SK-N-SH (cell line): ENCODE measurements around the gene NUDCD3. TPM values are rescaled to one million over a fixed set of nuclear protein-coding genes. Genes with fewer than 3 reads are reported as not detected.

ENCODE experiments used
- CTCF ChIA-PET: fragments of 300-600, 350-600 bp; formaldehyde crosslinking; extraction: SDS; loops from one replicate; lab custom pipeline; 2021; lab: Yijun Ruan, JAX
- POLR2A ChIA-PET: fragments of 350-600 bp; sonication (Branson Sonifier 250); formaldehyde crosslinking; extraction: SDS; loops from one replicate; lab custom pipeline; 2020; ENCODE audit warnings: antibody characterized with exemption, inconsistent platforms; lab: Yijun Ruan, JAX
- DNase-seq: peaks from one replicate; pipeline ENCODE4 v3.0.0; 2012
- H2AFZ ChIP-seq: fragments of 200-600 bp; sonication (generic); 2 replicates; pipeline ENCODE4 v1.8.1; 2016; ENCODE audit warnings: antibody characterized with exemption, mild to moderate bottlenecking, low read depth
- H3F3A ChIP-seq: fragments of 200-600 bp; sonication (generic); replicated peaks from 2 replicates; pipeline ENCODE3; 2016; ENCODE audit warnings: antibody characterized with exemption, mild to moderate bottlenecking; ENCODE audit not compliant: insufficient read depth
- H3K27ac ChIP-seq, 2 experiments: fragments of 200-500 bp in 1 of 2; fragments of 200-600 bp in 1 of 2; sonication (Bioruptor generic) in 1 of 2; sonication (generic), shearing (Covaris generic) in 1 of 2; 2 replicates each; pipeline versions ENCODE4 v1.5.1 to v1.6.1; 2014 to 2016; ENCODE audit warnings: low read depth in 2 of 2, inconsistent platforms in 1 of 2, low read length in 1 of 2, mild to moderate bottlenecking in 1 of 2, mixed read lengths in 1 of 2
- H3K27me3 ChIP-seq: fragments of 200-600 bp; sonication (generic), shearing (Covaris generic); 2 replicates; pipeline ENCODE4 v1.6.1; 2016; ENCODE audit warnings: mixed run types; ENCODE audit not compliant: insufficient read depth
- H3K36me3 ChIP-seq, 2 experiments: fragments of 200-500 bp in 1 of 2; fragments of 200-600 bp in 1 of 2; sonication (Bioruptor generic) in 1 of 2; sonication (generic) in 1 of 2; replicated peaks in 1 of 2; 2 replicates each; pipeline versions ENCODE3 to v1.5.1; 2014 to 2016; ENCODE audit warnings: low read length in 1 of 2, mild to moderate bottlenecking in 1 of 2; ENCODE audit not compliant: insufficient read depth in 2 of 2, control insufficient read depth in 1 of 2
- H3K4me1 ChIP-seq, 2 experiments: fragments of 200-500 bp in 1 of 2; fragments of 200-600 bp in 1 of 2; sonication (Bioruptor generic) in 1 of 2; sonication (generic), shearing (Covaris generic) in 1 of 2; 2 replicates each; pipeline versions ENCODE4 v1.5.1 to v1.6.1; 2014 to 2016; ENCODE audit warnings: low read depth in 1 of 2, low read length in 1 of 2, mixed run types in 1 of 2; ENCODE audit not compliant: insufficient read depth in 2 of 2, control insufficient read depth in 1 of 2
- H3K4me2 ChIP-seq: fragments of 200-600 bp; sonication (generic), shearing (Covaris generic); 2 replicates; pipeline ENCODE4 v1.6.1; 2017; ENCODE audit warnings: mixed run types
- H3K4me3 ChIP-seq, 2 experiments: fragments of 200-500 bp in 1 of 2; fragments of 200-600 bp in 1 of 2; sonication (Bioruptor generic) in 1 of 2; sonication (generic), shearing (Covaris generic) in 1 of 2; 2 replicates each; pipeline versions ENCODE4 v1.5.1 to v1.8.1; 2014 to 2016; ENCODE audit warnings: low read depth in 2 of 2, inconsistent platforms in 1 of 2, low read length in 1 of 2, mild to moderate bottlenecking in 1 of 2, mixed read lengths in 1 of 2, moderate library complexity in 1 of 2
- H3K79me2 ChIP-seq: fragments of 200-600 bp; sonication (generic); 2 replicates; pipeline ENCODE4 v1.8.1; 2017; ENCODE audit warnings: mild to moderate bottlenecking; ENCODE audit not compliant: insufficient read depth
- H3K9ac ChIP-seq: fragments of 200-600 bp; sonication (generic); 2 replicates; pipeline ENCODE4 v1.6.1; 2017; ENCODE audit warnings: mixed run types
- H3K9me2 ChIP-seq: fragments of 200-600 bp; sonication (generic); 2 replicates; pipeline ENCODE4 v1.6.1; 2017; ENCODE audit warnings: mixed run types
- H3K9me3 ChIP-seq: fragments of 200-600 bp; sonication (generic); 2 replicates; pipeline ENCODE4 v1.6.1; 2017; ENCODE audit warnings: mixed run types, mild to moderate bottlenecking, moderate library complexity
- H4K20me1 ChIP-seq: fragments of 200-600 bp; sonication (generic); 2 replicates; pipeline ENCODE4 v1.6.1; 2017; ENCODE audit warnings: mild to moderate bottlenecking, mixed run types; ENCODE audit not compliant: insufficient read depth
- EZH2phosphoT487 ChIP-seq: fragments of 200-600 bp; sonication (generic); IDR thresholded peaks from 2 replicates; pipeline ENCODE4 v1.6.1; 2017; ENCODE audit warnings: low read depth, mixed run types, mild to moderate bottlenecking, antibody characterized with exemption, moderate library complexity, borderline replicate concordance
- FOSL2 ChIP-seq: IDR thresholded peaks from 2 replicates; pipeline ENCODE4 v1.4.0; 2012; ENCODE audit warnings: low read depth, mild to moderate bottlenecking, moderate library complexity, borderline replicate concordance
- IRF3 ChIP-seq: fragments of 150-350 bp; IDR thresholded peaks from 2 replicates; pipeline ENCODE4 v1.6.1; 2016; ENCODE audit warnings: mild to moderate bottlenecking, low read depth, low read length
- JUND ChIP-seq: IDR thresholded peaks from 2 replicates; pipeline ENCODE4 v1.4.0; 2012
- MXI1 ChIP-seq: IDR thresholded peaks from 2 replicates; pipeline ENCODE4 v1.6.1; 2012; ENCODE audit warnings: mild to moderate bottlenecking, low read depth, low read length, improper control_type of control experiment
- NFIC ChIP-seq: IDR thresholded peaks from 2 replicates; pipeline ENCODE4 v1.4.0; 2012; ENCODE audit warnings: borderline replicate concordance
- PBX3 ChIP-seq: IDR thresholded peaks from 2 replicates; pipeline ENCODE4; 2012
- RAD21 ChIP-seq: IDR thresholded peaks from 2 replicates; pipeline ENCODE4 v1.6.1; 2012; ENCODE audit warnings: mild to moderate bottlenecking, low read length
- SMC3 ChIP-seq: IDR thresholded peaks from 2 replicates; pipeline ENCODE4 v1.6.1; 2012; ENCODE audit warnings: low read depth, low read length, improper control_type of control experiment
- TAF1 ChIP-seq: IDR thresholded peaks from 2 replicates; pipeline ENCODE4 v1.6.1; 2012; ENCODE audit warnings: low read depth, mild to moderate bottlenecking, low read length, moderate library complexity, borderline replicate concordance
- USF2 ChIP-seq: fragments of 150-350 bp; IDR thresholded peaks from 2 replicates; pipeline ENCODE4 v1.6.1; 2017; ENCODE audit warnings: antibody characterized with exemption, low read length, low read depth, borderline replicate concordance
- YY1 ChIP-seq: IDR thresholded peaks from 2 replicates; pipeline ENCODE4 v1.4.0; 2012; ENCODE audit warnings: low read depth, mild to moderate bottlenecking
- ZBTB33 ChIP-seq: IDR thresholded peaks from 2 replicates; pipeline ENCODE4 v1.4.0; 2012; ENCODE audit warnings: low read depth, borderline replicate concordance
- WGBS: methylation state at CpG from one replicate; pipeline ENCODE4 v1.1.6; 2017; ENCODE audit warnings: low lambda C conversion rate; 5-methylcytosine and 5-hydroxymethylcytosine counted together
- polyA plus RNA-seq, 3 experiments: library from polyadenylated mRNA; depleted of rRNA; stranded (reverse); fragments of >200 nt; gene quantifications; 2 replicates each; pipeline ENCODE4 v1.2.3, GENCODE V29; 2012

Gene NUDCD3
- polyA plus RNA-seq, 1 of the 3 experiments (the other 2 are of a cell fraction), result 66.0 TPM

GRCh38 chr7:44395067-44395466, 95.4 kb downstream of the NUDCD3 start:
- H3K9me3 ChIP-seq, result no peaks in the 10 kb centered on the region
- no peaks in the 10 kb centered on the region for H3F3A ChIP-seq
- no peaks in the 10 kb centered on the region for H3K27me3 ChIP-seq
- no peak overlapping the region for H3K27ac ChIP-seq
- POLR2A ChIA-PET, result no interaction called here
- H3K79me2 ChIP-seq, result peaks cover 15% of the 10 kb centered on the region; the same call in 1 of the 2 replicates
- no peak for DNase-seq
- CTCF ChIA-PET, result interaction anchor here (1.2 to 2.0 kb wide), 2 partner anchors 47 to 139 kb away, joined by 4 to 5 read pairs; no protein-coding TSS in a partner anchor
- 92% methylated on average over 4 of the region's 4 CpGs for WGBS
- H2AFZ ChIP-seq, result no peak overlapping the region
- TF ChIP-seq FOSL2 (no peak), NFIC (no peak)
- TF ChIP-seq, all 33 proteins: peak for 0
- Histone ChIP-seq H3K9ac (no peak overlapping the region), H3K4me3 (no peak overlapping the region), H4K20me1 (peaks cover 17% of the 10 kb centered on the region), H3K9me2 (no peaks in the 10 kb centered on the region), H3K36me3 (peaks cover 13 to 69% of the 10 kb centered on the region in 2 experiments), H3K4me1 (peaks cover 0 to 24% of the 10 kb centered on the region in 2 experiments; a peak in 1 of 4 replicates), H3K4me2 (no peak overlapping the region)

- H2AFZ ChIP-seq, result no peak overlapping the region
- H3K9me3 ChIP-seq, result no peaks in the 10 kb centered on the region
- TF ChIP-seq RAD21 (no peak), PBX3 (no peak), JUND (no peak), SMC3 (no peak), ZBTB33 (no peak), YY1 (no peak), MXI1 (no peak), TAF1 (no peak), IRF3 (no peak), EZH2phosphoT487 (no peak), USF2 (no peak)
Measured at GRCh38 chr7:44394636-44395035, 95.8 kb downstream of the NUDCD3 start.

More at GRCh38 chr7:44394636-44395035, 95.8 kb downstream of the NUDCD3 start:
- Histone ChIP-seq H3K4me1 (peaks cover 0 to 23% of the 10 kb centered on the region in 2 experiments; a peak in 1 of 4 replicates), H3K4me3 (no peak overlapping the region), H3F3A (no peaks in the 10 kb centered on the region), H3K27me3 (no peaks in the 10 kb centered on the region), H3K9me2 (no peaks in the 10 kb centered on the region), H4K20me1 (peaks cover 14% of the 10 kb centered on the region; the same call in 1 of the 2 replicates), H3K9ac (no peak overlapping the region), H3K4me2 (no peak overlapping the region), H3K27ac (no peak overlapping the region; a peak in 1 of 4 replicates), H3K79me2 (peaks cover 15% of the 10 kb centered on the region; the same call in 1 of the 2 replicates), H3K36me3 (peaks cover 13 to 71% of the 10 kb centered on the region in 2 experiments)
- WGBS, result 95% methylated on average over 2 of the region's 2 CpGs
- no peak for DNase-seq
- ChIA-PET POLR2A (no interaction called here), CTCF (interaction anchor here (1.2 to 2.0 kb wide), 2 partner anchors 47 to 140 kb away, joined by 4 to 5 read pairs; no protein-coding TSS in a partner anchor)
